ENCODE data around the gene KLK4. TPM values are rescaled to one million over a fixed set of nuclear protein-coding genes. Genes with fewer than 3 reads are reported as not detected.

The KLK4 gene
- total and polyA plus RNA-seq, 9 of the 15 experiments (the other 6 are each of a cell fraction or from before 2014, with no cell fraction given) = not detected

GRCh38 chr19:50870417-50871089 is 40.6 kb downstream of the KLK4 start (continued):
- TF ChIP-seq TAF7 (tag; IDR thresholded peaks at IDR 0.05) = no peak
- TF ChIP-seq, protein P1, sequence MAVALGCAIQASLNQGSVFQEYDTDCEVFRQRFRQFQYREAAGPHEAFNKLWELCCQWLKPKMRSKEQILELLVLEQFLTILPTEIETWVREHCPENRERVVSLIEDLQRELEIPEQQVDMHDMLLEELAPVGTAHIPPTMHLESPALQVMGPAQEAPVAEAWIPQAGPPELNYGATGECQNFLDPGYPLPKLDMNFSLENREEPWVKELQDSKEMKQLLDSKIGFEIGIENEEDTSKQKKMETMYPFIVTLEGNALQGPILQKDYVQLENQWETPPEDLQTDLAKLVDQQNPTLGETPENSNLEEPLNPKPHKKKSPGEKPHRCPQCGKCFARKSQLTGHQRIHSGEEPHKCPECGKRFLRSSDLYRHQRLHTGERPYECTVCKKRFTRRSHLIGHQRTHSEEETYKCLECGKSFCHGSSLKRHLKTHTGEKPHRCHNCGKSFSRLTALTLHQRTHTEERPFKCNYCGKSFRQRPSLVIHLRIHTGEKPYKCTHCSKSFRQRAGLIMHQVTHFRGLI (CRISPR knock-in tag; IDR thresholded peaks at IDR 0.05) = no peak
- peak; percentile 33; the same call in 1 of the 2 replicates for TF ChIP-seq PHF8 (IDR thresholded peaks at IDR 0.05; ENCODE audit: borderline replicate concordance, low read length)
- no peak for TF ChIP-seq MITF (IDR thresholded peaks at IDR 0.05)
- TF ChIP-seq DIDO1 (tag; IDR thresholded peaks at IDR 0.05; ENCODE audit: low read depth) = peak; percentile 95
- no peak for TF ChIP-seq ZNF140 (CRISPR knock-in tag; IDR thresholded peaks at IDR 0.05)
- TF ChIP-seq NR1H2 (CRISPR knock-in tag; IDR thresholded peaks at IDR 0.05) = no peak
- TF ChIP-seq, protein P2, sequence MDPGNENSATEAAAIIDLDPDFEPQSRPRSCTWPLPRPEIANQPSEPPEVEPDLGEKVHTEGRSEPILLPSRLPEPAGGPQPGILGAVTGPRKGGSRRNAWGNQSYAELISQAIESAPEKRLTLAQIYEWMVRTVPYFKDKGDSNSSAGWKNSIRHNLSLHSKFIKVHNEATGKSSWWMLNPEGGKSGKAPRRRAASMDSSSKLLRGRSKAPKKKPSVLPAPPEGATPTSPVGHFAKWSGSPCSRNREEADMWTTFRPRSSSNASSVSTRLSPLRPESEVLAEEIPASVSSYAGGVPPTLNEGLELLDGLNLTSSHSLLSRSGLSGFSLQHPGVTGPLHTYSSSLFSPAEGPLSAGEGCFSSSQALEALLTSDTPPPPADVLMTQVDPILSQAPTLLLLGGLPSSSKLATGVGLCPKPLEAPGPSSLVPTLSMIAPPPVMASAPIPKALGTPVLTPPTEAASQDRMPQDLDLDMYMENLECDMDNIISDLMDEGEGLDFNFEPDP (CRISPR knock-in tag; IDR thresholded peaks at IDR 0.05) = no peak
- TF ChIP-seq HSF4 (CRISPR knock-in tag; IDR thresholded peaks at IDR 0.05; ENCODE audit: borderline replicate concordance) = no peak
- peak; percentile 88 for TF ChIP-seq C11orf30 (IDR thresholded peaks at IDR 0.05; ENCODE audit: low read depth)
- peak in 2 of 3 experiments; percentile 70 to 78 for TF ChIP-seq YY1 (IDR thresholded peaks at IDR 0.05; ENCODE audit: borderline replicate concordance in 1 of 3, control insufficient read depth in 1 of 3, extremely low read depth in 1 of 3, insufficient read depth in 3 of 3, insufficient read length in 1 of 3, insufficient replicate concordance in 2 of 3, low read depth in 1 of 3, low read length in 2 of 3)

Data from K562 (cell line).